Karpas-422 (cell line): ENCODE measurements around the gene HS6ST3. TPM values are rescaled to one million over a fixed set of nuclear protein-coding genes. Genes with fewer than 3 reads are reported as not detected.
A peak's percentile ranks its signal among the peaks of the same experiment; 100 is the strongest.

Experiments used
- DNase-seq: peaks from one replicate; pipeline ENCODE4 v3.0.0-alpha.2; 2015
- H2AFZ ChIP-seq: fragments of 200-600 bp; sonication (generic); 2 replicates; pipeline ENCODE4 v1.6.1; 2014; ENCODE audit warnings: antibody characterized with exemption, low read length, mixed read lengths
- H3K27ac ChIP-seq: fragments of 200-600 bp; sonication (generic); 2 replicates; pipeline ENCODE4 v1.5.1; 2014; ENCODE audit warnings: mild to moderate bottlenecking, low read length, moderate library complexity
- H3K27me3 ChIP-seq: fragments of 200-600 bp; sonication (generic); 2 replicates; pipeline ENCODE4 v1.6.1; 2014; ENCODE audit warnings: low read length, mixed read lengths
- H3K36me3 ChIP-seq: fragments of 200-600 bp; sonication (generic); 2 replicates; pipeline ENCODE4 v1.6.1; 2014; ENCODE audit warnings: low read length, mixed read lengths; ENCODE audit not compliant: insufficient read depth
- H3K4me1 ChIP-seq: fragments of 200-600 bp; sonication (generic); 2 replicates; pipeline ENCODE4 v1.6.1; 2014; ENCODE audit warnings: mild to moderate bottlenecking, low read length, mixed read lengths
- H3K4me2 ChIP-seq: fragments of 200-600 bp; sonication (generic); 2 replicates; pipeline ENCODE4 v1.6.1; 2014; ENCODE audit warnings: low read length, low read depth, mild to moderate bottlenecking; ENCODE audit not compliant: poor library complexity, severe bottlenecking
- H3K4me3 ChIP-seq: fragments of 200-600 bp; sonication (generic); 2 replicates; pipeline ENCODE4 v1.5.1; 2014; ENCODE audit warnings: mild to moderate bottlenecking, antibody characterized with exemption, low read length, mixed read lengths
- H3K79me2 ChIP-seq: fragments of 200-600 bp; sonication (generic); 2 replicates; pipeline ENCODE4 v1.6.1; 2014; ENCODE audit warnings: mild to moderate bottlenecking, low read length, mixed read lengths
- H3K9ac ChIP-seq: fragments of 200-600 bp; sonication (generic); 2 replicates; pipeline ENCODE4 v1.6.0; 2014; ENCODE audit warnings: low read length
- H3K9me2 ChIP-seq: fragments of 200-600 bp; sonication (generic), shearing (Covaris generic); replicated peaks from 2 replicates; pipeline ENCODE4 v1.6.0; 2014; ENCODE audit warnings: mild to moderate bottlenecking, low read length, moderate library complexity; ENCODE audit not compliant: insufficient read depth
- H3K9me3 ChIP-seq: fragments of 300-700, 200-600 bp; sonication (generic); 2 replicates; pipeline ENCODE4 v1.6.1; 2014; ENCODE audit warnings: low read length, mixed read lengths
- H4K20me1 ChIP-seq: fragments of 200-600 bp; sonication (generic); 2 replicates; pipeline ENCODE4 v1.6.1; 2014; ENCODE audit warnings: mild to moderate bottlenecking, antibody characterized with exemption, low read length, low read depth; ENCODE audit not compliant: insufficient read depth
- total RNA-seq: library from RNA; depleted of rRNA; stranded (reverse); fragments of >200 nt; shearing (Covaris generic); gene quantifications from 2 replicates; pipeline ENCODE4 v1.2.3, GENCODE V29; 2014; ENCODE audit warnings: low replicate concordance

Gene HS6ST3
- total RNA-seq, 1 experiment from 2014 or later, result not detected

DNA sequence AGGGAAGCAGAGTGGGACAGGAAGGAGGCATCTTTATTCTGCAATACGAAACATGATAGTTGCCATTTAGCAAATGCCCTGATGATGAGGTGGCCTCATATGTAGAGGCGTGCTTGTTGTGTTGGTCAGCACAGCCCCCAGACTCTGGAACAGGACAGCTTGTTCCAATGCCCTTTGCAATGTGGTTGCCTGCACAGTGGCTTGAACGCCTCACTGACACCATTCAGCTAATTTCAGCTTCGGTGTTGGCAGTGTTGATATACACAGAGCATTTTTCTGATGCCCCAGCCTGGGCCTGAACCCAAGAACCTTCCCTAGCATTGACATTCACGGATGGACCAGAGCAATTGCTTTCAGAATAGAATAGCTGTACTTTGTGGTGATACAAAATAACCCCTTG is 133.3 kb downstream of the HS6ST3 start:
- Histone ChIP-seq H3K27me3 (no peaks in the 10 kb centered on the region), H3K36me3 (no peaks in the 10 kb centered on the region), H3K4me2 (no peak overlapping the region), H3K4me3 (no peak overlapping the region), H3K9me3 (no peaks in the 10 kb centered on the region), H3K4me1 (no peaks in the 10 kb centered on the region), H3K27ac (no peak overlapping the region), H3K9ac (no peak overlapping the region), H3K9me2 (no peaks in the 10 kb centered on the region), H3K79me2 (no peaks in the 10 kb centered on the region), H2AFZ (no peak overlapping the region), H4K20me1 (no peaks in the 10 kb centered on the region)
- DNase-seq, result no peak

DNA sequence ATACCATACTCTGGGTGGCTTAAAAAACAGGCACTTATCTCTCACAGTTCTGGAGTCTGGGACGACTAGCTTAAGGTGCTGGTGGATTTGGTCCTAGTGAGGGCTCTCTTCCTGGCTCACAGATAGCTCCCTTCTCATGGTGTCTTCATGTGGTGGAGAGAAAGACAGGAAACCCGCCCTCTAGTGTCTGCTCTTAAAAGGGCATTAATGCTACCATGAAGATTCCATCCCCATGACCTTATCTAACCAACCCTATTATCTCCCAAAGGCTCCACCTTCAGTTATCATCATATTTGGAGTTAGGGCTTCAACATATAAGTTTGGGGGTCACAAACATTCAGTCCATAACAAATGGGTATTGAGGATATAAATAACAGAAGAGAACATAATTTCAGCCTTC is 139.4 kb downstream of the HS6ST3 start:
- Histone ChIP-seq H3K36me3 (no peaks in the 10 kb centered on the region), H3K9me2 (no peaks in the 10 kb centered on the region), H3K27me3 (no peaks in the 10 kb centered on the region), H3K4me3 (no peak overlapping the region), H3K9me3 (no peaks in the 10 kb centered on the region), H3K9ac (no peak overlapping the region), H3K79me2 (no peaks in the 10 kb centered on the region), H3K4me1 (no peaks in the 10 kb centered on the region), H2AFZ (no peak overlapping the region), H3K4me2 (no peak overlapping the region), H3K27ac (no peak overlapping the region), H4K20me1 (no peaks in the 10 kb centered on the region)
- peak; percentile 79 for DNase-seq

DNA sequence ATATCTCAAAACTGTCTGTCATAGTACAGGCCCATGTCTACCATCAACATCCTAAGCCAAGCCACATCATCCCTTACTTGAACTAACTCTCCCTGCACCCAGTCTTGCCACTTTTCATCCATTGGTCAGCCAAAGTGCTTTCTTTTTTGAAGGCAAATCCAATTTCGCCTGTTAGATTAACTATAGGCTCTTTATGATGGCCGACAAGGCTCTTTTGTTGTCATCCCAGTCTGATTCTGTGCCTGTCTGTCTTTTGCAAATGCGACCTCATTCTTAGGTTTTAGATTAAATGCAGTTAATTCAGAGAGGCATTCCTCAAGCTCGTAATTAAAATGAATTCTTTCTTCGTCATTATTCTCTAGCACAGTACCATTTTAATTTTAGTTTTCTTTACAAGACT is 148.3 kb downstream of the HS6ST3 start:
- no peak overlapping the region for H2AFZ ChIP-seq
- DNase-seq, result no peak

DNA sequence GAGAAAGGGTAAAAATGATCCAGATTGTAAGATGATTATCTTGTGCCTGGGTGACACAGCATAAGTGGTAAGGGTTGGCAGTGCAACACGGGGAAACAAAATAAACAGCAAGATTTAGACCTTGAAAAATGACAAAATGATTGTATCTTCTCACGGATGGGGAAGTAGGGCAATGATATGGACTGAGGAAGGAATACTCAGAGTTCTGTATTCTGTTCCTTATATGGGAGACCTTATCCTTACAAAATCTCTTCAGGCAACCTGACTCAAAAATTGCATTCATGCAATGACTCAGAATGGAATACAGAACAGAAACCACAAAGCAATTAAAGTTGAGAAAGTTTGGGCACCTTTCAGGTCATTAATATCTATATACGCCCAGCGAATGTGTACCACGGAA is 149.0 kb downstream of the HS6ST3 start:
- no peak overlapping the region for H2AFZ ChIP-seq
- no peaks in the 10 kb centered on the region for H3K9me3 ChIP-seq
- H3K4me3 ChIP-seq, result no peak overlapping the region
- H3K4me1 ChIP-seq, result no peaks in the 10 kb centered on the region
- H3K9ac ChIP-seq, result no peak overlapping the region
- no peaks in the 10 kb centered on the region for H4K20me1 ChIP-seq
- no peak for DNase-seq
- no peak overlapping the region for H3K4me2 ChIP-seq
- no peak overlapping the region for H3K27ac ChIP-seq
- H3K79me2 ChIP-seq, result no peaks in the 10 kb centered on the region
- no peaks in the 10 kb centered on the region for H3K36me3 ChIP-seq
- H3K9me2 ChIP-seq, result no peaks in the 10 kb centered on the region; the same call in 1 of the 2 replicates
- H3K27me3 ChIP-seq, result no peaks in the 10 kb centered on the region

More for the DNA sequence above, 148.3 kb downstream of the HS6ST3 start:
- Histone ChIP-seq H3K4me1 (no peaks in the 10 kb centered on the region), H3K36me3 (no peaks in the 10 kb centered on the region), H3K4me2 (no peak overlapping the region), H3K9ac (no peak overlapping the region), H3K79me2 (no peaks in the 10 kb centered on the region), H3K27ac (no peak overlapping the region), H3K4me3 (no peak overlapping the region), H3K9me3 (no peaks in the 10 kb centered on the region), H3K27me3 (no peaks in the 10 kb centered on the region), H3K9me2 (no peaks in the 10 kb centered on the region; the same call in 1 of the 2 replicates), H4K20me1 (no peaks in the 10 kb centered on the region)

DNA sequence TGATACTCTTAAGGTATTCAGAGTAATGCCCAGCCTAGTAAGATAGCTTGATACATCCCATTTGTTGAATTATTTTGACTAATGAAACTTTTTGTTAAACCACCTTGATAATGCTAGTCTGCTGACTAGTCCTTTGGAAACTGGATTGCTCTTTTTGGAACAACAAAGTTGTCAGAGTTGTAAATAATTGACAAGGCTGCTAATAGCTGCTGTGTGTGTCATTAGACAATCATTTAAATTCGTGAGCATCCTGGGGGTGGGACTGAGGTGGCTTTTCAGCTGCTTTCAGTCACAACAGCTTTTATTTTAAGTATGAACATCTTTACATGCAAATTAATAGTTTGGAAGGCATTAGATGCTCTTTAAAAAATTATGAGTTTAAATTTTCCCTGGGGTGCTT is 153.5 kb downstream of the HS6ST3 start:
- H3K4me1 ChIP-seq, result no peaks in the 10 kb centered on the region
- no peak overlapping the region for H3K4me3 ChIP-seq
- H3K9me2 ChIP-seq, result no peaks in the 10 kb centered on the region
- no peaks in the 10 kb centered on the region for H3K36me3 ChIP-seq
- H2AFZ ChIP-seq, result no peak overlapping the region
- no peaks in the 10 kb centered on the region for H4K20me1 ChIP-seq
- no peak overlapping the region for H3K27ac ChIP-seq
- no peaks in the 10 kb centered on the region for H3K79me2 ChIP-seq
- H3K27me3 ChIP-seq, result no peaks in the 10 kb centered on the region
- H3K9ac ChIP-seq, result no peak overlapping the region
- H3K9me3 ChIP-seq, result no peaks in the 10 kb centered on the region
- no peak for DNase-seq
- H3K4me2 ChIP-seq, result no peak overlapping the region

DNA sequence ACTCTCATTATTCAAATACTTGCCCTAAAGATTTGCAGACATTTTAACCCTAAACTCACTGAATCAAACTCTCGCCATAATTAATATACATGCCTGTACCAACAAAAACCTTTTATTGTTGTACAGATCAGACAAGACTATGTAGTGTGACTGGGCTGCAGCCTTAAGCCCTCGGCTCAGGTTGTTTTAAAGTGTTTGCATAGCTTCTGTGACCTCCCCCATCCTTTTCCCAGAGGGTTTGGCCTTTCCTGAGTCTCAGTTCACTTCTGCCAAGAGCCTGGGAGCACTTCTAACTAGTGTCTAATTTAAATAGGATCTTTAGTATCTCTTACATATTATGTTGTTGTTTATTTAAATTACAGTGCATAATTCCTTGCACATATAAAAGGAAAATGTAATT is 158.2 kb downstream of the HS6ST3 start:
- Histone ChIP-seq H3K9me2 (no peaks in the 10 kb centered on the region), H2AFZ (no peak overlapping the region), H4K20me1 (no peaks in the 10 kb centered on the region), H3K4me3 (no peak overlapping the region), H3K4me1 (no peaks in the 10 kb centered on the region), H3K9me3 (no peaks in the 10 kb centered on the region), H3K79me2 (no peaks in the 10 kb centered on the region), H3K27ac (no peak overlapping the region), H3K27me3 (no peaks in the 10 kb centered on the region), H3K4me2 (no peak overlapping the region), H3K36me3 (no peaks in the 10 kb centered on the region), H3K9ac (no peak overlapping the region)
- DNase-seq, result no peak

DNA sequence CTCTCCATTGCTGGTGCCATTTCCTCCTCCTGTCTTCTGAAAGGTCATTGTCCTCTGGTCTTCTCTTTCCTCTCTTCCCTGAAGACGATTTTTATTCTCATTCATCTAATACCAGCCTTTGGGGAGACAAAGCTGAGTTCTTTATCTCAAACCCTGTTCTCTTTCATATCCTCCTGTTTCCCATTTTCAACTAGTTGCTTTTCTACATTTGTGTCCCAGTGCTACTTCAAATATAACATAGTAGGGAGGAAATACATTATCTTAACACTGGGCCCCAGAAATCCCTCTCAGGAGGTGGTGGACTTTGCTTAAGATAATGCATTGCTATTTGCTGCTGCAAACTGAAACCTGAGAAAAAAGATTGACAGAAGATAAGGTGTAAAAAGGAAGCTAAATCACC is 159.1 kb downstream of the HS6ST3 start:
- Histone ChIP-seq H3K27ac (no peak overlapping the region), H3K4me1 (no peaks in the 10 kb centered on the region), H3K9ac (no peak overlapping the region), H3K36me3 (no peaks in the 10 kb centered on the region), H3K9me3 (no peaks in the 10 kb centered on the region), H3K9me2 (no peaks in the 10 kb centered on the region), H3K4me3 (no peak overlapping the region), H3K27me3 (no peaks in the 10 kb centered on the region), H2AFZ (no peak overlapping the region), H3K79me2 (no peaks in the 10 kb centered on the region), H4K20me1 (no peaks in the 10 kb centered on the region), H3K4me2 (no peak overlapping the region)
- no peak for DNase-seq

GRCh38 chr13:96252903-96253302 is 163.0 kb downstream of the HS6ST3 start:
- Histone ChIP-seq H4K20me1 (no peaks in the 10 kb centered on the region), H3K36me3 (no peaks in the 10 kb centered on the region), H3K4me1 (no peaks in the 10 kb centered on the region), H2AFZ (no peak overlapping the region), H3K9ac (no peak overlapping the region), H3K9me2 (no peaks in the 10 kb centered on the region), H3K79me2 (no peaks in the 10 kb centered on the region), H3K27ac (no peak overlapping the region), H3K9me3 (no peaks in the 10 kb centered on the region), H3K4me2 (no peak overlapping the region), H3K27me3 (no peaks in the 10 kb centered on the region), H3K4me3 (no peak overlapping the region)
- no peak for DNase-seq

- Histone ChIP-seq H3K4me1 (no peaks in the 10 kb centered on the region), H3K27ac (no peak overlapping the region), H3K9me2 (no peaks in the 10 kb centered on the region), H3K9ac (no peak overlapping the region), H3K4me2 (no peak overlapping the region), H3K36me3 (no peaks in the 10 kb centered on the region), H4K20me1 (no peaks in the 10 kb centered on the region), H3K4me3 (no peak overlapping the region), H2AFZ (no peak overlapping the region), H3K9me3 (no peaks in the 10 kb centered on the region), H3K27me3 (no peaks in the 10 kb centered on the region), H3K79me2 (no peaks in the 10 kb centered on the region)
- no peak for DNase-seq
Measured at GRCh38 chr13:96273196-96273595, 183.3 kb downstream of the HS6ST3 start.
